SK-N-SH (cell line): ENCODE measurements around the gene RAD21L1.

Source experiments
- JUND ChIP-seq: IDR thresholded peaks from 2 replicates; pipeline ENCODE4 v1.4.0; 2012
- TF ChIP-seq, protein P1 (sequence below): fragments of 200-600 bp; sonication (generic); IDR thresholded peaks from 2 replicates; pipeline ENCODE4 v1.6.1; 2017; ENCODE audit warnings: antibody characterized with exemption, mild to moderate bottlenecking, moderate library complexity

DNA sequence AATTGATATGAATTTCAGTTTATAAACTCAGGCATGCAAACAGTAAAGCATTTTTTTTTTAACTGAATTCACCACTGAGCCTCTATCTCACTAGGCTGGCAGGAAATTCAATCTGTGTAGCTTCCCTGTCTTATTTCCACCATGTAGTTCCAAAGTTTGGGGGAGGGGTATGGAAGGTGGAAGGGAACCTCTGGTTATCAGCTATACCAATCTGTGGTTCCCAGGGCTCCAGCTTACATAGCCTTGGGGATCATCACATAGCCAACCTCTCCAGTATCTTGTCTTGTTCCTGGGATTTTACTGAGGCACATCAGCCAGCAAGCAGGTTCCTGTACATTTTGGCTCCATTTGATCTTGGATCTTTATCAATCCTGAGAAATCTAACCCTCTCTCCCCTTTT, 15.6 kb downstream of the RAD21L1 start:
- TF ChIP-seq, protein P1, sequence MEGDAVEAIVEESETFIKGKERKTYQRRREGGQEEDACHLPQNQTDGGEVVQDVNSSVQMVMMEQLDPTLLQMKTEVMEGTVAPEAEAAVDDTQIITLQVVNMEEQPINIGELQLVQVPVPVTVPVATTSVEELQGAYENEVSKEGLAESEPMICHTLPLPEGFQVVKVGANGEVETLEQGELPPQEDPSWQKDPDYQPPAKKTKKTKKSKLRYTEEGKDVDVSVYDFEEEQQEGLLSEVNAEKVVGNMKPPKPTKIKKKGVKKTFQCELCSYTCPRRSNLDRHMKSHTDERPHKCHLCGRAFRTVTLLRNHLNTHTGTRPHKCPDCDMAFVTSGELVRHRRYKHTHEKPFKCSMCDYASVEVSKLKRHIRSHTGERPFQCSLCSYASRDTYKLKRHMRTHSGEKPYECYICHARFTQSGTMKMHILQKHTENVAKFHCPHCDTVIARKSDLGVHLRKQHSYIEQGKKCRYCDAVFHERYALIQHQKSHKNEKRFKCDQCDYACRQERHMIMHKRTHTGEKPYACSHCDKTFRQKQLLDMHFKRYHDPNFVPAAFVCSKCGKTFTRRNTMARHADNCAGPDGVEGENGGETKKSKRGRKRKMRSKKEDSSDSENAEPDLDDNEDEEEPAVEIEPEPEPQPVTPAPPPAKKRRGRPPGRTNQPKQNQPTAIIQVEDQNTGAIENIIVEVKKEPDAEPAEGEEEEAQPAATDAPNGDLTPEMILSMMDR = no peak
- no peak for TF ChIP-seq JUND
